Neural cell (in vitro differentiated cells): ENCODE results near the gene CLSTN3.

Experiments used
- EZH2 ChIP-seq: fragments of 200-600, 300-800 bp; shearing (Covaris generic), sonication (generic); IDR thresholded peaks from 2 replicates; pipeline ENCODE4 v1.6.1; 2014; ENCODE audit warnings: antibody characterized with exemption, low read length, borderline replicate concordance, mild to moderate bottlenecking; ENCODE audit not compliant: insufficient read depth, poor library complexity, severe bottlenecking
- POLR2AphosphoS5 ChIP-seq: IDR thresholded peaks from 2 replicates; pipeline ENCODE4 v1.6.1; 2012
- RAD21 ChIP-seq: fragments of 450-650 bp; conservative IDR thresholded peaks from 2 replicates; pipeline ENCODE4 v1.6.1; 2014; ENCODE audit warnings: antibody characterized with exemption, mild to moderate bottlenecking, moderate library complexity
- SMC3 ChIP-seq: fragments of 450-650 bp; conservative IDR thresholded peaks from 2 replicates; pipeline ENCODE4 v1.6.1; 2014; ENCODE audit warnings: antibody characterized with exemption, mild to moderate bottlenecking, moderate library complexity; ENCODE audit not compliant: poor library complexity
- TF ChIP-seq, protein P1 (sequence below): fragments of 450-650 bp; IDR thresholded peaks from 2 replicates; pipeline ENCODE4 v1.5.1; 2014; ENCODE audit warnings: antibody characterized with exemption, mild to moderate bottlenecking, moderate library complexity; ENCODE audit not compliant: poor library complexity, severe bottlenecking
- TF ChIP-seq, protein P2 (sequence below): IDR thresholded peaks from 2 replicates; pipeline ENCODE4 v1.6.1; 2012; ENCODE audit warnings: borderline replicate concordance

DNA sequence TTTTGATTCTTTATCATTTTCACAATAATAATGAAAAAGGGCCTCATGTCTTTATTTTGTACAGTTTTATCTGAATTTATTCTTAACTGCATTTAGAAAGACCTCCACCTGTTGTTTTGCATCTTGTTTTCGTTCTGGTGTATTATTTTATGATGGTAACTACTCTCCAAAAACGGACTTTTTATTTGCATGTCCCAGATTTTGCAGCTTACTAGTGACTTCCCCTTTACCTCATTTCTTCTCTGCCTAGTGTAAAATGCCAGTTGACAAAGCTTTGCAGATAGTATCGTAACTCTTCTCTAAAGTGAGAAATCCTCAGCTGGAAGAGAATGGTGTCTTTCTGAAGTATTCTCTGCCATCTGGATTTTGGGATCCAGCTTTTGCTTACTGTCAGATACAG lies 76.5 kb downstream of the CLSTN3 start:
- TF ChIP-seq, protein P1, sequence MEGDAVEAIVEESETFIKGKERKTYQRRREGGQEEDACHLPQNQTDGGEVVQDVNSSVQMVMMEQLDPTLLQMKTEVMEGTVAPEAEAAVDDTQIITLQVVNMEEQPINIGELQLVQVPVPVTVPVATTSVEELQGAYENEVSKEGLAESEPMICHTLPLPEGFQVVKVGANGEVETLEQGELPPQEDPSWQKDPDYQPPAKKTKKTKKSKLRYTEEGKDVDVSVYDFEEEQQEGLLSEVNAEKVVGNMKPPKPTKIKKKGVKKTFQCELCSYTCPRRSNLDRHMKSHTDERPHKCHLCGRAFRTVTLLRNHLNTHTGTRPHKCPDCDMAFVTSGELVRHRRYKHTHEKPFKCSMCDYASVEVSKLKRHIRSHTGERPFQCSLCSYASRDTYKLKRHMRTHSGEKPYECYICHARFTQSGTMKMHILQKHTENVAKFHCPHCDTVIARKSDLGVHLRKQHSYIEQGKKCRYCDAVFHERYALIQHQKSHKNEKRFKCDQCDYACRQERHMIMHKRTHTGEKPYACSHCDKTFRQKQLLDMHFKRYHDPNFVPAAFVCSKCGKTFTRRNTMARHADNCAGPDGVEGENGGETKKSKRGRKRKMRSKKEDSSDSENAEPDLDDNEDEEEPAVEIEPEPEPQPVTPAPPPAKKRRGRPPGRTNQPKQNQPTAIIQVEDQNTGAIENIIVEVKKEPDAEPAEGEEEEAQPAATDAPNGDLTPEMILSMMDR = no peak
- TF ChIP-seq POLR2AphosphoS5 = no peak
- no peak for TF ChIP-seq RAD21
- no peak for TF ChIP-seq SMC3
- TF ChIP-seq EZH2 = no peak
- TF ChIP-seq, protein P2, sequence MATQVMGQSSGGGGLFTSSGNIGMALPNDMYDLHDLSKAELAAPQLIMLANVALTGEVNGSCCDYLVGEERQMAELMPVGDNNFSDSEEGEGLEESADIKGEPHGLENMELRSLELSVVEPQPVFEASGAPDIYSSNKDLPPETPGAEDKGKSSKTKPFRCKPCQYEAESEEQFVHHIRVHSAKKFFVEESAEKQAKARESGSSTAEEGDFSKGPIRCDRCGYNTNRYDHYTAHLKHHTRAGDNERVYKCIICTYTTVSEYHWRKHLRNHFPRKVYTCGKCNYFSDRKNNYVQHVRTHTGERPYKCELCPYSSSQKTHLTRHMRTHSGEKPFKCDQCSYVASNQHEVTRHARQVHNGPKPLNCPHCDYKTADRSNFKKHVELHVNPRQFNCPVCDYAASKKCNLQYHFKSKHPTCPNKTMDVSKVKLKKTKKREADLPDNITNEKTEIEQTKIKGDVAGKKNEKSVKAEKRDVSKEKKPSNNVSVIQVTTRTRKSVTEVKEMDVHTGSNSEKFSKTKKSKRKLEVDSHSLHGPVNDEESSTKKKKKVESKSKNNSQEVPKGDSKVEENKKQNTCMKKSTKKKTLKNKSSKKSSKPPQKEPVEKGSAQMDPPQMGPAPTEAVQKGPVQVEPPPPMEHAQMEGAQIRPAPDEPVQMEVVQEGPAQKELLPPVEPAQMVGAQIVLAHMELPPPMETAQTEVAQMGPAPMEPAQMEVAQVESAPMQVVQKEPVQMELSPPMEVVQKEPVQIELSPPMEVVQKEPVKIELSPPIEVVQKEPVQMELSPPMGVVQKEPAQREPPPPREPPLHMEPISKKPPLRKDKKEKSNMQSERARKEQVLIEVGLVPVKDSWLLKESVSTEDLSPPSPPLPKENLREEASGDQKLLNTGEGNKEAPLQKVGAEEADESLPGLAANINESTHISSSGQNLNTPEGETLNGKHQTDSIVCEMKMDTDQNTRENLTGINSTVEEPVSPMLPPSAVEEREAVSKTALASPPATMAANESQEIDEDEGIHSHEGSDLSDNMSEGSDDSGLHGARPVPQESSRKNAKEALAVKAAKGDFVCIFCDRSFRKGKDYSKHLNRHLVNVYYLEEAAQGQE = no peak
